Tibial artery (tissue), 4 donors: ENCODE measurements around the gene PEX14.

Source experiments
- DNase-seq, 2 donors: peaks; one replicate each; pipeline ENCODE4 v3.0.0-alpha.2; 2019
- H3K27ac ChIP-seq, 2 donors: fragments of 200-600 bp; sonication (generic) in 1 of 2; 1 replicate in 1 of 2; 2 replicates in 1 of 2; pipeline ENCODE4 v1.5.1; 2018 to 2019; ENCODE audit warnings: mild to moderate bottlenecking in 1 of 2
- H3K27me3 ChIP-seq, 2 donors: fragments of 200-600 bp; sonication (generic) in 1 of 2; one replicate each; pipeline versions ENCODE4 v1.5.1 to v1.6.0; 2016 to 2019
- H3K36me3 ChIP-seq, 3 donors: fragments of 200-600 bp; sonication (generic) in 2 of 3; one replicate each; pipeline ENCODE4 v1.5.1; 2016 to 2019; ENCODE audit warnings: mild to moderate bottlenecking in 2 of 3
- H3K4me1 ChIP-seq, 4 donors: fragments of 200-600 bp; sonication (generic) in 2 of 4; 1 replicate in 3 of 4; 2 replicates in 1 of 4; pipeline ENCODE4 v1.5.1; 2016 to 2019
- H3K4me3 ChIP-seq, 2 donors: fragments of 200-600 bp; sonication (generic) in 1 of 2; 1 replicate in 1 of 2; 2 replicates in 1 of 2; pipeline ENCODE4 v1.5.1; 2018 to 2019; ENCODE audit warnings: mild to moderate bottlenecking in 2 of 2
- H3K9me3 ChIP-seq, 3 donors: fragments of 200-600 bp; sonication (generic) in 1 of 3; one replicate each; pipeline ENCODE4 v1.5.1; 2016 to 2019
- CTCF ChIP-seq, 2 experiments: fragments of 200-600 bp in 1 of 2; fragments of 450-650 bp in 1 of 2; IDR thresholded peaks; one replicate each; pipeline ENCODE4 v1.5.1; 2017 to 2019; ENCODE audit warnings: antibody characterized with exemption in 2 of 2, mild to moderate bottlenecking in 1 of 2, moderate library complexity in 1 of 2
- intact Hi-C: fragments of 100-400 bp; cut with DNase I; formaldehyde crosslinking; loops from one replicate; pipeline ENCODE4 v1.15.0; 2023; ENCODE audit warnings: low total_unique reads

PEX14 gene

GRCh38 chr1:10648689-10649516, 174.2 kb downstream of the PEX14 start:
- intact Hi-C loops = no loop called here
- no peaks in the 10 kb centered on the region for H3K27me3 ChIP-seq
- no peak overlapping the region for H3K27ac ChIP-seq
- DNase-seq = no peak
- no peak for TF ChIP-seq CTCF (IDR thresholded peaks at IDR 0.05)
- H3K4me3 ChIP-seq = no peak overlapping the region
- peaks cover 18 to 100% (median 37%) of the 10 kb centered on the region in 3 donors for H3K36me3 ChIP-seq
- H3K9me3 ChIP-seq = no peaks in the 10 kb centered on the region
- H3K4me1 ChIP-seq = peaks cover 0 to 5% (median 0%) of the 10 kb centered on the region in 4 donors

DNA sequence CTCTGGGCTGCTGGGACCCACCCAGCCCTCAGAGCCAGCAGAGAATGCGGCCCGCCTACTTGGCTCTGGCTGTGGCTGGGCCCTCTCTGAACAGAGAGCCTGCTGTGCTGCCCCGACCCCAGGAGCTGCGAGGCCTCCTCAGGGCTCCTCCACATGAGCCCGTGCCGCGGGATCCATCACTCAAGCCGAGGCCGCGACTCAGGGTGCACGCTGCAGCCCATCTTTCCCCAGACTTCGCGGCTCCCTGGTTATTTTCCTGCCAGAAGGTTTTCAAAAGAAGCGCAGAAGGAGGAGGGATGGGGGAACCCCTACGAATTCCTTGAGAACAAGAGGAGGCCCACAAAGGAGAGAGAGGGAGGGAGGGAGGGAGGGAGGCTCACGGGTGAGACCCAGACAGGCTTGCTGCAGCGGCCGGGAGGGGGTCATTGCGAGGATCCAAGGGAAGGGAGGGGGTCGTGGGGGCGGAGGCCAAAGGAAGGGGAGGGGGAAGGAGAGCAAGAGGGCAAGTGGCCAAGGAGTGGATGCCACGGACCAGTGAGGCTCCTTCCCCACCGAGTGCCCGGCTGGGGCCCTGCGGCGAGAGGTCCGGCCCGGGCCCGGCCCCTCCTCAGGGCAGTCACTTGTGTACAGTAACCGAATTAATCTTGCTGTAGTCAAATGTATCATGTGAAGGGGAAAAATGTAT, 174.9 kb downstream of the PEX14 start:
- TF ChIP-seq CTCF (IDR thresholded peaks at IDR 0.05) = no peak
- intact Hi-C loops = no loop called here

DNA sequence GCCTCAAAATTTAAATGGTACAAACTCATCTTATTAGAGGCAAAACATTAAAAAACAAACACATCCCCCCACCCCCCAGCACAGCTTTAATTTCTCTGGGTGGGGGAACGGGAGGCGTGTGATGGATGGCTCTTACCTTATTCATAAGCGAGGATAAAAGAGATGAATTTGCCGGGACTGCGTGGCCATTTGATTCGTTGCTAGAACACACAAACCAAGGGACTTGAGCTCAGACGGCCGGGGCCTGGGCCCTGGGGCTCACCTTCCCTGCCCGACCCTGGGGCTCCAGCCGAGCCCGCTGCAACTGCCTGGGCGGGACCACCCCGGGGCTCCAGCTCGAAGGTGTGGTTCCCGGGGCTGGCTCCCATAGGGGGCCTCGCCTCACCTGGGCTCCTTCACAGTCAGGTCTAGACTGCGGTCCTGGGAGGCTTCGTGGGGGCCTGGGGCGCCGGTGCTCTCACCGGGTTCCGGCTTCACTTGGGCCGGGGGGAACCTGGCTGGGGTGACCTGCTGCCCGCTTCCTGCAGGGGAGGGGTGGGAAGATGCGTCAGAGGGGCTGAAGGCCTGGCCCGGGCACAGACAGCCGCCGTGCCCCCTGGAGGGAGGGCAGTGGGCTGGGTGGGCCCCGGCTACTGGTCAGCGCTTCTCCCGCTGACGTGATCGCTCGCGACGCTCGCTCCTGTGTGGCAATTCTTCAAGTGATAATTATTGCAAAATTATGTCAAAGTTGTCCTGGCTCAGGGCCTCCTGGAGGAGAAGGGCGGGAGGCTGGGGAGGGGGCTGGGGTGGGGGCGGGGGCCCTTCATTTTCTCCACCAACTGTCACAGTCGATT, 176.0 kb downstream of the PEX14 start:
- no peak for DNase-seq
- Histone ChIP-seq H3K4me3 (no peak overlapping the region), H3K4me1 (peaks cover 0 to 5% (median 0%) of the 10 kb centered on the region in 4 donors), H3K9me3 (no peaks in the 10 kb centered on the region), H3K27me3 (no peaks in the 10 kb centered on the region), H3K36me3 (peaks cover 12 to 100% (median 43%) of the 10 kb centered on the region in 3 donors), H3K27ac (no peak overlapping the region)
- no peak for TF ChIP-seq CTCF (IDR thresholded peaks at IDR 0.05)
- intact Hi-C loops = no loop called here

More for the DNA sequence above, 174.9 kb downstream of the PEX14 start:
- Histone ChIP-seq H3K9me3 (no peaks in the 10 kb centered on the region), H3K27ac (no peak overlapping the region), H3K4me3 (no peak overlapping the region), H3K36me3 (peaks cover 12 to 100% (median 44%) of the 10 kb centered on the region in 3 donors), H3K4me1 (peaks cover 0 to 5% (median 0%) of the 10 kb centered on the region in 4 donors), H3K27me3 (no peaks in the 10 kb centered on the region)
- DNase-seq = no peak

- DNase-seq = no peak
- Histone ChIP-seq H3K9me3 (no peaks in the 10 kb centered on the region), H3K27me3 (no peaks in the 10 kb centered on the region), H3K4me1 (peaks cover 0 to 5% (median 0%) of the 10 kb centered on the region in 4 donors), H3K4me3 (no peak overlapping the region), H3K36me3 (peaks cover 12 to 100% (median 40%) of the 10 kb centered on the region in 3 donors), H3K27ac (no peak overlapping the region)
- intact Hi-C loops = no loop called here
- TF ChIP-seq CTCF (IDR thresholded peaks at IDR 0.05) = no peak
Observed at GRCh38 chr1:10651389-10651766, 176.6 kb downstream of the PEX14 start.

DNA sequence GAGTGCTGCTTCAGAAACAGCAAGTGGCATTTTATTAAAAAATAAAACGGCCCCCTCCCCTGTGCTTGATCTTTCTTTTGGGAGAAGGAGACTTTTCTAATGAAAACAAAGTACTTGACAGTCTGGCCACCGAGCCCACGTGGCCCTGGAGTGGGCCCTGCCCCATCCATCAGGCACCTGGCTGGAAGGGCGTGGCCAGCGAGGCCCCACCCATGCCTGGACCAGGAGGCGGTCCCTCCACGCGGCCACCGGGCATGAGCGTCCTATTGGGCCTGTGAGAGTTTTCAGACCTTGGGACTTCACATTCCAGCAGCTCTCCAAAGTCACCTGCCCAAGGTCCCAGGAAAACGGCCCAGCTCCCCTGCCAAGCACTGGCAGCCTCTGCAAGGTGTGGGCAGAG, 177.0 kb downstream of the PEX14 start:
- no peak for TF ChIP-seq CTCF (IDR thresholded peaks at IDR 0.05)
- intact Hi-C loops = no loop called here
- Histone ChIP-seq H3K27me3 (no peaks in the 10 kb centered on the region), H3K27ac (no peak overlapping the region), H3K4me3 (no peak overlapping the region), H3K36me3 (peaks cover 12 to 100% (median 40%) of the 10 kb centered on the region in 3 donors), H3K9me3 (no peaks in the 10 kb centered on the region), H3K4me1 (peaks cover 0 to 5% (median 0%) of the 10 kb centered on the region in 4 donors)
- DNase-seq = no peak
